Activated CD4-positive, alpha-beta T cell treated with anti-CD3 and anti-CD28 coated beads, Interleukin-2, amount 10 ng/mL, durations not matched to agents 24 days and 14 days (primary cell): ENCODE data around the gene ABCF1. TPM values are rescaled to one million over a fixed set of nuclear protein-coding genes. Genes with fewer than 3 reads are reported as not detected.
A peak's percentile ranks its signal among the peaks of the same experiment; 100 is the strongest.

Experiments used
- DNase-seq: peaks from one replicate; pipeline ENCODE4 v3.0.0; 2022
- H3K27ac Mint-ChIP-seq: one replicate; pipeline ENCODE4 v1.8.0; 2022; ENCODE audit warnings: mild to moderate bottlenecking, mixed read lengths
- H3K27me3 Mint-ChIP-seq: one replicate; pipeline ENCODE4 v1.8.0; 2022; ENCODE audit warnings: mixed read lengths
- H3K36me3 Mint-ChIP-seq: one replicate; pipeline ENCODE4 v1.8.0; 2022; ENCODE audit warnings: low read depth, mild to moderate bottlenecking, mixed read lengths
- H3K4me1 Mint-ChIP-seq: one replicate; pipeline ENCODE4 v1.8.0; 2021; ENCODE audit warnings: mixed read lengths
- H3K4me3 Mint-ChIP-seq: one replicate; pipeline ENCODE4 v1.8.0; 2022; ENCODE audit warnings: mild to moderate bottlenecking, moderate library complexity, mixed read lengths
- H3K9me3 Mint-ChIP-seq: one replicate; pipeline ENCODE4 v1.8.0; 2021; ENCODE audit warnings: mixed read lengths
- intact Hi-C: fragments of 100-400 bp; cut with micrococcal nuclease; formaldehyde crosslinking; loops from one replicate; pipeline ENCODE4 v1.15.1; 2023
- total RNA-seq: library from RNA; stranded (reverse); gene quantifications from 2 replicates; pipeline ENCODE4 v1.2.3, GENCODE V29; 2022

ABCF1 gene
- total RNA-seq, 1 donor from 2014 or later: 125 TPM

DNA sequence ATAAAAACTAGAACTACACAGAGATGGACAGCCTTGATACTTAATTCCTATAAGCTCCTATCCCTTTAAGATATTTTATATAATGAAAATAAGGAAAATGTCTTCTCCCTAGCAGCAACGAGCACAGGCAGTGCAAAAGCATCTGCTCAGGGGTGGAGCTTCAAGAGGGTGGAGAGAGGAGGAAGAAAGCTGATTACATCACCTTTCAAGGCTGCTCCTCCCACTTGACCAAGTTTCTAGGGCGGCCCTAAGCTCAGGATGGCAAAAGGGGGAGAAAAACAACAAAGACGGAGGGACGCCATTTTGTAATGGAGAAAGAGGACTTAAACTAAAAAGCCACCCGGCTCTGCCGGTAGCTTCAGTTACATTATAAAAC is 43.6 kb downstream of the ABCF1 start:
- peak; percentile 97 for DNase-seq
- Mint-ChIP-seq H3K9me3 (no peaks in the 10 kb centered on the region), H3K4me1 (peaks cover 59% of the 10 kb centered on the region), H3K4me3 (peak overlapping the region; percentile 90), H3K27ac (peak overlapping the region; percentile 92), H3K27me3 (peaks cover 6% of the 10 kb centered on the region), H3K36me3 (peaks cover 73% of the 10 kb centered on the region)
- intact Hi-C loops: loop anchor here (1.0 to 10.0 kb wide), 4 partner anchors 44 to 550 kb away; partner anchors contain the start of genes ABCF1, CCHCR1, POLR1H and PPP1R11

DNA sequence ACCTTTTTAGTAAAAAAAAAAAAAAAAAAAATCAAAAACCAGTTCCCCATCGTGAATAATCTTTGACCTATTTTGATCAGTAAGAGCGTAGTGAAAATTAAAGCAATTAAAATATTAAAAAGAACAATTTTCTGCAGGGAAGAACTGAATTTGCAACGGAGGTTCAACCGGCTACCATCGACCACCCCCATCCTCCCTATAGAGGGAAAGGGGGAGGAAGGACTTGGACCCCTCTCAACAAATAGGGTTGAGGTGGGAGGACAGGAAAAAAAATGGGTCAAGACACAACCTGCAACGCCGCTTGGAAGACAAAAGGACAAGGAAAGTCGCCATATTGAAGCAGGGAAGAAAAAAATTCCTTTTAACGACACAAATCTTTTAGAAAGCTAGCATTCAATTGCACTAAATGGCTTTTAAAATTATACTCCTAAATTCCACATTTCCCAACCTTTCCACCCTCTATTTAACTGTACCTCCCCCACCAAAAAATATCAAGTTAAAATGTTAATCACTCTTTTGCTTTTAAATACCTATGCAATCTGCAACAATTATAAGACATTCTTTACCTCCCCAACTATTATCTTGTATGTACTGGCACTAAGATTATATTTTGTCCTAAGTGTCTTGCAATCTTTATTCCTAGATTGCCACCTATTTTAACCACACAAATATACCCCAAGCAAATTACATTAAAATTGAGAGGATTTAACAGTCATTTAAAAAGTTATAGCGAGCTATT is 44.1 kb downstream of the ABCF1 start:
- peak overlapping the region; percentile 90 for H3K4me3 Mint-ChIP-seq
- H3K27me3 Mint-ChIP-seq: peaks cover 6% of the 10 kb centered on the region
- peaks cover 54% of the 10 kb centered on the region for H3K4me1 Mint-ChIP-seq
- intact Hi-C loops: loop anchor here (1.0 to 10.0 kb wide), 4 partner anchors 44 to 551 kb away; partner anchors contain the start of genes ABCF1, CCHCR1, POLR1H and PPP1R11
- no peaks in the 10 kb centered on the region for H3K9me3 Mint-ChIP-seq
- H3K27ac Mint-ChIP-seq: peak overlapping the region; percentile 92
- H3K36me3 Mint-ChIP-seq: peaks cover 69% of the 10 kb centered on the region
- DNase-seq: peak; percentile 82

DNA sequence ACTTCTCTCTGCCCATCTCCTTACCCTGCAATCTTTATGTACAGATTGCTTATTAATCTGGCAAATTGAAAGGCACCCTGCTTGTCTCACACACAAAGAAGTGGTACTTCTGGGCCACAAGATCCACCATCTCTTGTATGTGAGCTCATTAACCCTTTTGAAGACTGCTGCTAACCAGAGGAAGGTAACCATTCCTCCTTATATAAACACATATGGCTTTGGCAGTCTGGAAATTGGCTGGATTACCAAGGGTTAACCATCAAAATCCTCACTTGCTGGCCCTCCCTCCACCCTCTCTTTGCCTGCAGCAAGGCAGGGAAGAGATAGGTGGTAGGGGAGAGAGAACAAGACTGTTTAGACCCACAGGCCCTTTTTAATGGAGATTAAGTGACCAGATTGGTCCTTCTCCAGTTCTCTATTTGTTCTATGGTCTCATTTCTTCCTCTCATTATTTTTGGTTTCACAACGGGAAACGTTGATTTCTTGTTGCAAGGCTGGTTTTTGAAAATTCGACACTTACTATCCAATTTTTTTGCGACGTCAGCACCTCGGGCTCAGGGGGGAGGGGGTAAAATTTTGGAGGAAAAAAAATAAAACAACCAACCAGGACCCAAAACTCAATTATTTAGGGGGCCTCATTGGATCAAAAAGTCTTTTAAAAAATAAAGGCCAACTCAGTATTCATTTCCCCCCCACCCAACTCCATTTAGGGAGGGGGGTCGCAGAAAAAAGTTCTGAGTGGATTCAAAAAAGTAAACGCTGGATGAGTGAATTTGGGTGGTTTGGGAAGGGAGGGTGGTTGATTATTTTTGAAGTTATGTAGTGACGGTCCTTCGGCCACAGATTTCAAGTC is 44.9 kb downstream of the ABCF1 start:
- Mint-ChIP-seq H3K36me3 (peaks cover 68% of the 10 kb centered on the region), H3K4me1 (peaks cover 48% of the 10 kb centered on the region), H3K27ac (peak overlapping the region; percentile 92), H3K9me3 (no peaks in the 10 kb centered on the region), H3K4me3 (peak overlapping the region; percentile 90), H3K27me3 (peaks cover 6% of the 10 kb centered on the region)
- intact Hi-C loops: loop anchor here (1.0 to 10.0 kb wide), 6 partner anchors 45 to 551 kb away; partner anchors contain the start of genes ABCF1, CCHCR1, DHX16 and FLOT1
- DNase-seq: peak; percentile 80

- DNase-seq: peak; percentile 100
- Mint-ChIP-seq H3K36me3 (peaks cover 66% of the 10 kb centered on the region), H3K9me3 (no peaks in the 10 kb centered on the region), H3K4me3 (peak within 1 kb of the TSS; percentile 90), H3K27me3 (peaks cover 6% of the 10 kb centered on the region), H3K27ac (peak within 1 kb of the TSS; percentile 92), H3K4me1 (peaks cover 42% of the 10 kb centered on the region)
- intact Hi-C loops: loop anchor here (1.0 to 10.0 kb wide), 12 partner anchors 9 to 552 kb away; partner anchors contain the start of genes ATAT1, C6orf136, CCHCR1 and DHX16
These were observed 45.7 kb downstream of the ABCF1 start, which contains the start of gene PPP1R10 for GRCh38 chr6:30616811-30617564. Gene PPP1R10 (minus strand): TSS chr6:30617243. CDS start chr6:30609944, 7,299 bp downstream.

GRCh38 chr6:30617565-30618269 is 46.5 kb downstream of the ABCF1 start, which contains the start of gene MRPS18B:
Gene MRPS18B (plus strand): TSS chr6:30617840. CDS start chr6:30617866, 26 bp downstream.
- Mint-ChIP-seq H3K4me3 (peak within 1 kb of the TSS; percentile 90), H3K4me1 (peaks cover 39% of the 10 kb centered on the region), H3K27me3 (peaks cover 6% of the 10 kb centered on the region), H3K27ac (peak within 1 kb of the TSS; percentile 92), H3K9me3 (no peaks in the 10 kb centered on the region), H3K36me3 (peaks cover 66% of the 10 kb centered on the region)
- intact Hi-C loops: loop anchor here (1.0 to 10.0 kb wide), 12 partner anchors 9 to 553 kb away; partner anchors contain the start of genes ATAT1, C6orf136, CCHCR1 and DHX16
- DNase-seq: peak; percentile 99

DNA sequence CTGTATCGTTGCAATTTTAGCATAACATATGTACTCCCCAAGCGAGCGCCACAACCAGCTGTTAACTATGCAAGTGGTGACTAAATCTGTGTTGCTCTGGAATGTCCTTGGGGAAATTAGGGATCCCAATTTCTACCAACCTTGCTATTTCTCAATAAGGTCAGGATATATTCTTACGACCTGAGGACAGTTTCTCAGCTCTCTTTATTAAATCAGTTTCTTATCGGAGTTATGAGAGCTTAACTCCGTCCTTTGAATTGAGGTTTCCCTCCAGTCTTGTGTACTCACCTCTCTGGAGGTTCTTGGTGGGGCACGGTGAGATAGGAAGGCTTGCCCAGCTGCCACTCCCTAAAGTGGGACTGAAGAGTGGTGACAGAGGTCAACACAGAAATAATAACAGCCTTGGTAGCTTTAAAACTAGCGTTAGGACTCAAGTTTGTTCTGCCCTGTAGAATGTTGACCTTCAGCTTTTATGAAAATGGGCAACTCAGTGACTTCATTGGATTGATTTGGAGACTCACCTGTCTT is 47.1 kb downstream of the ABCF1 start:
- intact Hi-C loops: loop anchor here (5.0 to 10.0 kb wide), 3 partner anchors 194 to 554 kb away; partner anchors contain the start of genes CCHCR1, POLR1H, PPP1R11 and TCF19
- H3K4me3 Mint-ChIP-seq: peak overlapping the region; percentile 90
- peak overlapping the region; percentile 92 for H3K27ac Mint-ChIP-seq
- DNase-seq: peak; percentile 69
- no peaks in the 10 kb centered on the region for H3K9me3 Mint-ChIP-seq
- peaks cover 67% of the 10 kb centered on the region for H3K36me3 Mint-ChIP-seq
- peaks cover 33% of the 10 kb centered on the region for H3K4me1 Mint-ChIP-seq
- H3K27me3 Mint-ChIP-seq: peaks cover 6% of the 10 kb centered on the region

DNA sequence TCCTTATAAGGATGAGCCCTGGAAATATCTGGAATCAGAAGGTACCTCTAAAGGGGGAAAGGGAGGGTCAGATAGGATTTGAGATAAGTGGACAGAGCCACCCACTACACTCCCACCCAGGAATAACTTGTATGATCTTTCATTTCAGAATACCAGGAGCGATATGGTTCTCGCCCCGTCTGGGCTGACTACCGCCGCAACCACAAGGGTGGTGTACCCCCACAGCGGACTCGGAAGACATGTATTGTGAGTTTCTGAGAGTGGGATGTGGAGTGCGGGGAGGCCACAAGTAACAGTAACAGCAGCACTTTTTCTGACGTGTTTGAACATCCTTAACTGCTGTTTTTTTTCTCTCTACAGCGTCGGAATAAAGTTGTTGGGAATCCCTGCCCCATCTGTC is 48.3 kb downstream of the ABCF1 start:
- Mint-ChIP-seq H3K9me3 (no peaks in the 10 kb centered on the region), H3K4me1 (peaks cover 23% of the 10 kb centered on the region), H3K4me3 (peak overlapping the region; percentile 90), H3K36me3 (peaks cover 61% of the 10 kb centered on the region), H3K27me3 (peaks cover 6% of the 10 kb centered on the region), H3K27ac (peak overlapping the region; percentile 3)
- intact Hi-C loops: loop anchor here (5.0 to 10.0 kb wide), 3 partner anchors 193 to 555 kb away; partner anchors contain the start of genes CCHCR1, POLR1H, PPP1R11 and TCF19
- DNase-seq: no peak

- DNase-seq: no peak
- H3K36me3 Mint-ChIP-seq: peaks cover 47% of the 10 kb centered on the region
- intact Hi-C loops: no loop called here
These were observed 54.3 kb downstream of the ABCF1 start for GRCh38 chr6:30625511-30625910.

GRCh38 chr6:30626484-30627366 is 55.5 kb downstream of the ABCF1 start, which contains the start of gene ATAT1:
Gene ATAT1 (plus strand): TSS chr6:30626874.
- H3K4me1 Mint-ChIP-seq: peaks cover 21% of the 10 kb centered on the region
- peak; percentile 97 for DNase-seq
- H3K27me3 Mint-ChIP-seq: no peaks in the 10 kb centered on the region
- peak within 1 kb of the TSS; percentile 95 for H3K27ac Mint-ChIP-seq
- H3K4me3 Mint-ChIP-seq: peak within 1 kb of the TSS; percentile 91
- intact Hi-C loops: loop anchor here (1.0 to 2.0 kb wide), 2 partner anchors 9 to 20 kb away; partner anchors contain the start of genes C6orf136, MRPS18B and PPP1R10
- H3K9me3 Mint-ChIP-seq: no peaks in the 10 kb centered on the region
- peaks cover 47% of the 10 kb centered on the region for H3K36me3 Mint-ChIP-seq

More at GRCh38 chr6:30625511-30625910, 54.3 kb downstream of the ABCF1 start:
- no peaks in the 10 kb centered on the region for H3K9me3 Mint-ChIP-seq
- H3K27ac Mint-ChIP-seq: no peak overlapping the region
- H3K27me3 Mint-ChIP-seq: no peaks in the 10 kb centered on the region
- no peak overlapping the region for H3K4me3 Mint-ChIP-seq
- H3K4me1 Mint-ChIP-seq: peaks cover 22% of the 10 kb centered on the region

DNA sequence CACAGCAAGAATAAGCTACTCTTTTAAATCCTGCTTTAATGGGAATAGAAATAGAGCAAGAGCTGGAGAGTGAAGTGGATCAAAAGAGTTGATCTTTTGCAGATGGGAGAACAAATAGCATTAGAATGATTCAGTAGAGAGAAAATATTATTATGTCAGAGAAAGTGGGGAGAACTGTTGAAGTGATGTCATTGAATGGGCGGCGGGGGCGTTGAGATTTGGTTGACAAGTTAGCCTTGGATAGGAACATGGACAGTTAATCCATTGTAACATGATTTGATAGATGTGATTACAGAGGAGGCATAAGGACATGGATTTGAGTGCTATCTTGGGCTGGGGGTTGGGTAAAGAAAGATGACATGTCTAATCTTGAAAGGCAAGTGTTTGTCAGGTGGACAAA is 64.6 kb downstream of the ABCF1 start:
- no peak for DNase-seq
- intact Hi-C loops: no loop called here
- H3K27ac Mint-ChIP-seq: no peak overlapping the region
- H3K36me3 Mint-ChIP-seq: peaks cover 35% of the 10 kb centered on the region
- H3K4me1 Mint-ChIP-seq: peaks cover 9% of the 10 kb centered on the region
- no peaks in the 10 kb centered on the region for H3K9me3 Mint-ChIP-seq
- H3K27me3 Mint-ChIP-seq: no peaks in the 10 kb centered on the region
- H3K4me3 Mint-ChIP-seq: no peak overlapping the region

GRCh38 chr6:30640481-30640880 is 69.2 kb downstream of the ABCF1 start:
- DNase-seq: no peak

More at GRCh38 chr6:30640481-30640880, 69.2 kb downstream of the ABCF1 start:
- intact Hi-C loops: no loop called here
- Mint-ChIP-seq H3K4me3 (no peak overlapping the region), H3K4me1 (peaks cover 21% of the 10 kb centered on the region), H3K9me3 (no peaks in the 10 kb centered on the region), H3K27me3 (no peaks in the 10 kb centered on the region), H3K36me3 (peaks cover 38% of the 10 kb centered on the region), H3K27ac (no peak overlapping the region)
